GM12891 (cell line): ENCODE results near the gene SLC1A5. TPM values are rescaled to one million over a fixed set of nuclear protein-coding genes. Genes with fewer than 3 reads are reported as not detected.
"Not testable (repeated sequence)": the region's sequence is repeated elsewhere in the genome, so short reads cannot be mapped to it uniquely, and the experiment has no call there.

Experiments used
- DNase-seq: peaks from one replicate; pipeline ENCODE4 v3.0.0; 2011; ENCODE audit warnings: low spot score; ENCODE audit not compliant: insufficient read length
- FAIRE-seq: peaks from 2 replicates; lab custom pipeline; 2011; peaks lifted over from hg19 to GRCh38; lab: Jason Lieb, UNC
- PAX5 ChIP-seq: IDR thresholded peaks from 2 replicates; pipeline ENCODE4 v1.6.1; 2011; ENCODE audit warnings: low read length, moderate library complexity, mild to moderate bottlenecking; ENCODE audit not compliant: insufficient read depth, severe bottlenecking
- POLR2A ChIP-seq: IDR thresholded peaks from 2 replicates; pipeline ENCODE4 v1.6.1; 2011; ENCODE audit warnings: low read depth, low read length, control low read depth
- POLR2AphosphoS5 ChIP-seq: IDR thresholded peaks from 2 replicates; pipeline ENCODE4 v1.6.1; 2011; ENCODE audit warnings: low read depth, low read length, control low read depth
- POU2F2 ChIP-seq: IDR thresholded peaks from 2 replicates; pipeline ENCODE4 v1.6.1; 2011; ENCODE audit warnings: low read depth, mild to moderate bottlenecking, control low read depth, low read length, moderate library complexity
- SPI1 ChIP-seq: IDR thresholded peaks from 2 replicates; pipeline ENCODE4 v1.6.1; 2011; ENCODE audit warnings: low read depth, low read length, control low read depth
- TAF1 ChIP-seq: IDR thresholded peaks from 2 replicates; pipeline ENCODE4 v1.6.1; 2011; ENCODE audit warnings: low read depth, low read length, control low read depth
- polyA plus RNA-seq: library from polyadenylated mRNA; unstranded; fragments of >200 nt; gene quantifications from one replicate; pipeline ENCODE4 v1.2.1, GENCODE V29; 2012; ENCODE audit warnings: low read depth, missing spikeins, inconsistent platforms; ENCODE audit not compliant: missing spikeins

The SLC1A5 gene
- polyA plus RNA-seq: 46.9 TPM

DNA sequence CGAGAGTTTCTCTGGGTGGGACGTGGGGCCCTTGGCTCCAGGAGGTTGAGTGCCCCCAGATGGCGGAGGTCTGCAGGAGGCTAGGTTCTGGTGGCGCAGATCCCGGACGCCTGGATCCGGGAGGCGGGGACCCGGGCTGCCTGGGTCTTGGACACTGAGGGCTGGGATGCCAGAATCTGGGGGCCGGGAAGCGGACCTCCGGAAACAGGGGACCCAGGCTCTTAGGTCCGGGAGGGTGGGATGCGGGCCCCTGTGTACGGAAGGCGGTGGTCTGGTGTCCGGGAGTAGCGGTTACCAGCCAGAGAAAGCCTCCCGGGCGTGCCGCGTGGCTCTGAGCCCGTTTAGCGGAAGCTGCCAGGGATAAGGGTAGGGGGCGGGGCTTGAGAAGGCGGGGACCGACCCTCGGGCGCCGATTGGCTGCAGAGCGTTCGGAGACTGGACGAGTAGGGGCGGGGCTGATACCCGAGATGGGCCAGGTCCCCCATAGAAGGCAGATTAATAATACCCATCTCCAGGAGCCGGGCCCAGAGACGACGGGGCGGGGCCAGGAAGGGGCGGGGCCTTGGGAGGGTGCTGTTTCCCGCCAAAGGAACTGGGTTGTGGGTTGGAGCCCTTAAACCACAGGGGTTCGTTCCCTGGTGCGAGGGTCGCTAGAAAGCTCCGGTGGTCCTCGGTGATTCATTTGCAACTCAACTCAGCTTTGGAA is at the start of gene SLC1A5:
SLC1A5 (minus strand) TSS at position 333 of the 706 bp plus-strand sequence. CDS start 629 bp downstream, outside the sequence.
- FAIRE-seq: peak; percentile 82
- peak; percentile 93 for DNase-seq
- TF ChIP-seq POLR2AphosphoS5: peak; percentile 99
- peak; percentile 99 for TF ChIP-seq POLR2A
- peak; percentile 99 for TF ChIP-seq TAF1
- no peak for TF ChIP-seq SPI1
- no peak for TF ChIP-seq PAX5
- peak; percentile 94 for TF ChIP-seq POU2F2

DNA sequence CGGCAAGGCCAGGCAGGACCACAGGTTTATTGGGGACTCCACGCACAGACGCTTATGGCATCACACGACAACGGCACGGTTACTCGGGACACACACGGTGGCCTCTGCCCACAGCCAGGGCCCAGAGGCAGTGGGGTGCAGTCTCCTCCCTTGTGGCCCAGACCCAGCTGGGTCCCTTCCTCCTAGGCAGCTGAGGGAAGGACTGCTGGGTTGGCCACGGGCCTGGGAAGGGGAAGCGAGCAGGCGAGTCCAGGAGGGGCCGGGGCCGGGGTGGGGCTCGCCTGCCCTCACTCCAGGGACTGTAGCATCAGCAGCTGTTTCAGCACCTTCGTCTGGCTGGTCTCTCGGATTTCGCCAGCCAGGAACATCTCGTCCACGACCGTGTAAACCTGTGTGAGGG is 49.8 kb upstream of the SLC1A5 start:
- FAIRE-seq (no peak), DNase-seq (no peak)
- TF ChIP-seq POLR2AphosphoS5 (no peak), TAF1 (no peak), POU2F2 (no peak), POLR2A (no peak), PAX5 (no peak), SPI1 (no peak)

DNA sequence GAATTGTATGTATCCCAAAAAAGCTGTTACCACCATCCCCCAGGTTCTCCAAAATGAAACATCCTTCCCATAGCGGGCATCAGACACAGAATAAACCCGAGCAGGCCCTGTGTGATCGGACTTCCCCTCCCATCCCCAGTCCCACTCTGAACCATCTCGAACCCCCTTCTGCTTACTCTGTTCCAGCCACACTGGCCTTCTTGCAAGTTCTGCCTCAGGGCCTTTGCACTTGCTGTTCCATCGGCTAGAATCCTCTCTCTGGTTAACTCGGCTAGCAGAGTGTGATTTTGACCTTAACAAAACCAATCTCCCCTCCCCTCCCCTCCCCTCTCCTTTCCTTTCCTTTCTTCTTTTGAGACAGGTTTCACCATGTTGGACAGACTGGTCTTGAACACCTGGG is 46.6 kb upstream of the SLC1A5 start:
- DNase-seq: no peak

DNA sequence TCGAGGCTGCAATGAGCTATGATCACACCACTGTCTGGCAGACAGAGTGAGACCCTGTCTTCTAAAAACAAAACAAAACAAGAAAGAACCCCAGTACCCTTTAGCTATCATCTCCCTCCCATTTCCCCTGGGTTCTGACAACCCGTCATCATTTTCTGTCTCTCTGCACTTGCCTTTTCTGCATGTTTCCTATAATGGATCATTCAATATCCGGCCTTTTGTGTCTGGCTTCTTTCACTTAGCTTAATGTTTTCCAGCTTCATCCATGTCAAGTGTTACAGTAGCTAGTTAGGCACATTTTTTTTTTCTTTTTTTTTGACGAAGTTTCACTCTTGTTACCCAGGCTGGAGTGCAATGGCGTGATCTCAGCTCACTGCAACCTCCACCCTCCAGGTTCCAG is 45.7 kb upstream of the SLC1A5 start:
- FAIRE-seq (no peak), DNase-seq (no peak)
- TF ChIP-seq POU2F2 (no peak), TAF1 (no peak), PAX5 (no peak), SPI1 (no peak), POLR2A (no peak)

More for the DNA sequence above, 46.6 kb upstream of the SLC1A5 start:
- TF ChIP-seq POU2F2: no peak
- no peak for TF ChIP-seq PAX5
- no peak for TF ChIP-seq POLR2A
- TF ChIP-seq POLR2AphosphoS5: no peak
- no peak for FAIRE-seq

DNA sequence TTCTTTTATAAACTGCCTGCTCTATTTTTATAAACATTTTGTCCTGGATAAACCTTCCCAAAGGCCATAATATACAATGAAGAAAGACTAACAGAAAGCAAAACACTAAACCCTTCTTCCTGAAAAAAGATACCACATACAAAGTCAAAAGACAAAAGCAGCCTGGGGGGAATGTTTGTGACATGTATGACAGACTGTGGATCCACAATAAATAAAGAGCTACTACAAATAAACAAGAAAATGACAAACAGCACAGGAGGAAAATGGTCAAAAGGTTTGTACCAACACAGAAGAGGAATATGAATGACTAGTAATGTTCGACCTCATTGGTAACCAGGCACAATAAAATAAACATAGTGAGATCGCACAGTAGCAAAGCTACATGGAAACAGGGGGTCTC is 42.5 kb upstream of the SLC1A5 start:
- TF ChIP-seq TAF1: no peak
- TF ChIP-seq POLR2A: no peak
- DNase-seq (no peak), FAIRE-seq (no peak)

DNA sequence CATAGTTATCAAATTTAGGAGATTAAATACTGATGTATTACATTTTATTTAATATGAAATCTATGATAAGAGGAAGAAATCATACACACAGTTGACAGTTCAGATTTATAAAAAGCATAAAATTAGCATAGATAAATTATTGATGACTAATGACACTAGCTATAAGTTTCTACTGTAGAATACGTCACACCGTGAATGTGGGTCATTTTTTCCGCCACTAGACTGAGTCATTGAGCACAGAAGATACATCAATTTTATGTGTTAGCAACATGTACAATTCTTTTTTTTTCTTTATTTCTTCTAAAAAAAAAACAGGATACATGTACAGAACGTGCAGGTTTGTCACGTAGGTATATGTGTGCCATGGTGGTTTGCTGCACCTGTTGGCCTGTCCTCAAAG is 40.1 kb upstream of the SLC1A5 start:
- no peak for DNase-seq

DNA sequence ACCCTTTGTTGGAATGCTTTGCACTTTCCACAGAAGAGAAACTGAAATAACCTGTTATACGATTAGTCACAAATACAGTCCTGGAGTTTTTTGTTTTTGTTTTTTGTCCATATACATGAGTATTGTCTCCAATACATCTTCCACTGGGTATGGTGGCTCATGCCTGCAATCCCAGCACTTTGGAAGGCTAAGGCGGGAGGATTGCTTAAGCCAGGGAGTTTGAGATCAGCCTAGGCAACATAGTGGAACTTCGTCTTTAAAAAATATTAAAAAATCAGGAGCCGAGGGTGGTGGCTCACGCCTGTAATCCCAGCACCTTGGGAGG is 37.3 kb upstream of the SLC1A5 start:
- DNase-seq (no peak), FAIRE-seq (no peak)
- no peak for TF ChIP-seq POLR2AphosphoS5
- no peak for TF ChIP-seq TAF1
- no peak for TF ChIP-seq POLR2A
- no peak for TF ChIP-seq POU2F2
- TF ChIP-seq PAX5: no peak
- TF ChIP-seq SPI1: no peak

More for the DNA sequence above, 40.1 kb upstream of the SLC1A5 start:
- no peak for TF ChIP-seq POU2F2
- TF ChIP-seq POLR2A: no peak
- no peak for TF ChIP-seq POLR2AphosphoS5
- no peak for TF ChIP-seq PAX5
- TF ChIP-seq SPI1: no peak
- TF ChIP-seq TAF1: no peak
- FAIRE-seq: no peak

DNA sequence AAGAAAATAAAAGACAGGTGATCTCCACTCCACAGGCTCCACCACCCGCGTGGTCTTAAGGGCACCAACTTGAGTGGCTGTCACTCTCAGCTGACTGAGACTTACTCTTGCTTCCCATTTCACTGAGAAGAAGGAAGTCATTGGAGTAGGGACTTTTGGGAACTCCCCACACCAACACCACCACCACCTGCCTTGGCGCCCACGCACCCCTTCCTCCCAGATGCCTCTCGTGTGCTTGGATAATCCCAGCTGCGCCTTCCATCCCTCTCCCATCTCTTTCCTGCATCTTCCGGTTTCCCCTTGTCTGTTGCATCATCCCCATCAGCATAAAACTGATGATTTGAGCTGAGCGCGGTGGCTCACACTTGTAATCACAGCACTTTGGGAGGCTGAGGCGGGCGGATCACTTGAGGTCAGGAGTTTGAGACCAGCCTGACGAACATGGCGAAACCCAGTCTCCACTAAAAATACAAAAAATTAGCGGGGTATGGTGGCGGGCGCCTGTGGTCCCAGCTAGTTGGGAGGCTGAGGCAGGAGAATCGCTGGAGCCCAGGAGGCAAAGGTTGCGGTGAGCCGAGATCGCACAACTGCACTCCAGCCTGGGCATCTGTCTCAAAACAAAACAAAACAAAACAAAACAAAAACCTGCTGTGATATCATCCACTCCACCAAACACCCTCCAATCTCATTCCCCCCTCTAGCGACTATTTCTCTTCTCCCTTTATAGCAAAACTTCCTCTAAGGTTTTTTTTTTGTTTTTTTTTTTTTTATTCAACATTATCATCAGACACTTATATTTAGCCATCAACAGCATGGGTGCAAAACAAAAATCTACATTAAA is 36.7 kb upstream of the SLC1A5 start:
- FAIRE-seq (peak; percentile 40), DNase-seq (no peak)
- no peak for TF ChIP-seq PAX5
- no peak for TF ChIP-seq TAF1
- no peak for TF ChIP-seq POLR2AphosphoS5
- TF ChIP-seq SPI1: 0 out of 2 replicates have a peak, but pooled peaks have one; percentile 22

DNA sequence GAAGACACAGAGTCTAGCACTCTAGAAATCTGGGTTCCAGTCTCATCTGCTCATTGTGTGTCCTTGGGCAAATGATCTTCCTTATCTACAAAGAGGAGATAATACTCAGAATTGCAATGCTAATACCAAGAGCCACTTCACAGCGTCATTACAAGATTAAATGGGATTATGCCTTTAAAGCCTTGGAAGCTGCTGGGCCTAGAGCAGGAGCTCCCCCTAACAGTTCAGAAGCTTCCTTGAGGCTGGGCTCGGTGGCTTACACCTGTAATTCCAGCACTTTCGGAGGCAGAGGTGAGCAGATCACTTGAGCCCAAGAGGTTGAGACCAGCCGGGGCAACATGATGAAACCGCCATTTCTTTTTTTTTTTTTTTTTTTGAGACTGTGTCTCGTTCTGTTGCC is 34.7 kb upstream of the SLC1A5 start:
- DNase-seq (no peak), FAIRE-seq (no peak)
- TF ChIP-seq POLR2AphosphoS5 (no peak), POLR2A (no peak), PAX5 (no peak), SPI1 (no peak), POU2F2 (no peak), TAF1 (no peak)

DNA sequence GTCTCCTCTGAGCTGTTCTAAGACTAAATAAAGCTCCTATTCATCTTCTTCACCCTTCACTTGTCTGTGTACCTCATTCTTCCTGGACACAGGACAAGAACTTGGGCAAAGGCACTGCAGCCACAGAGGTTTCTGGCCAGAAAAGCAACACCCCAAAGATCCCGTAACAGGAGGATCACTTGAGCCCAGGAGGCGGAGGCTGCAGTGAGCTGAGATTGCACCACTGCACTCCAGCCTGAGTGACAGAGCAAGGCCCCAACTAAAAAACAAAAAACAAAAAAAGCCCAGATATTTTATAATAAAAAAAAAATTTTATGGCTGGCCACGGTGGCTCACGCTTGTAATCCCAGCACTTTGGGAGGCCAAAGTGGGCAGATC is 34.0 kb upstream of the SLC1A5 start:
- FAIRE-seq, DNase-seq: not testable (repeated sequence)
